ENCODE data around the gene GAS2.

The GAS2 gene

GRCh38 chr11:22656130-22656529 lies 10.3 kb upstream of the GAS2 start:
- no peak overlapping the region for H3K4me3 ChIP-seq (ENCODE audit: insufficient read depth in 1 of 2, low read depth in 1 of 2, low read length in 2 of 2)
- H3K4me1 ChIP-seq (ENCODE audit: control insufficient read depth, insufficient read depth, low read depth, low read length), result no peaks in the 10 kb centered on the region
- no peak overlapping the region for H2BK5ac ChIP-seq (ENCODE audit: low read depth, low read length, poor library complexity, severe bottlenecking)
- H4K8ac ChIP-seq (ENCODE audit: low read length), result no peak overlapping the region
- no peak overlapping the region for H2BK12ac ChIP-seq (ENCODE audit: low read length in 2 of 2)
- no peak overlapping the region for H3K9ac ChIP-seq (ENCODE audit: low read length)
- no peak overlapping the region for H3K14ac ChIP-seq (ENCODE audit: low read length in 2 of 2)
- H3K36me3 ChIP-seq (ENCODE audit: control insufficient read depth in 1 of 2, insufficient read depth in 2 of 2, low read depth in 1 of 2, low read length in 2 of 2), result no peaks in the 10 kb centered on the region
- no peak overlapping the region for H3K4me2 ChIP-seq (ENCODE audit: low read length, poor library complexity, severe bottlenecking)
- H4K91ac ChIP-seq (ENCODE audit: low read length), result no peak overlapping the region
- H3K27ac ChIP-seq (ENCODE audit: low read length, poor library complexity, severe bottlenecking), result no peak overlapping the region
- no peak overlapping the region for H2BK15ac ChIP-seq (ENCODE audit: low read depth, poor library complexity, severe bottlenecking)
- no peak overlapping the region for H3K18ac ChIP-seq (ENCODE audit: low read depth in 1 of 2, low read length in 2 of 2)
- DNase-seq, result no peak
- H3K79me1 ChIP-seq (replicated peaks; ENCODE audit: low read length, poor library complexity, severe bottlenecking), result no peaks in the 10 kb centered on the region
- no peak overlapping the region for H2BK120ac ChIP-seq (ENCODE audit: low read depth, low read length)
- no peak overlapping the region for H3K23ac ChIP-seq (ENCODE audit: low read length in 2 of 2)
- H2AFZ ChIP-seq (ENCODE audit: low read depth, low read length), result no peak overlapping the region
- no peaks in the 10 kb centered on the region for H3K9me3 ChIP-seq (ENCODE audit: control insufficient read depth, low read length)
- no peaks in the 10 kb centered on the region for H3K27me3 ChIP-seq (ENCODE audit: control insufficient read depth in 1 of 2, insufficient read depth in 1 of 2, low read length in 2 of 2)
- no peak overlapping the region for H3K4ac ChIP-seq (ENCODE audit: low read depth in 1 of 2, low read length in 2 of 2)
- H2AK5ac ChIP-seq (ENCODE audit: low read length, severe bottlenecking), result no peak overlapping the region

- H4K91ac ChIP-seq (ENCODE audit: low read length), result no peak overlapping the region
- WGBS, result no CpG with 5 or more reads among the region's 1 CpG
- DNase-seq, result no peak
- H2AFZ ChIP-seq (ENCODE audit: low read depth, low read length), result no peak overlapping the region
- H3K4me1 ChIP-seq (ENCODE audit: control insufficient read depth, insufficient read depth, low read depth, low read length), result no peaks in the 10 kb centered on the region
- H3K18ac ChIP-seq (ENCODE audit: low read depth in 1 of 2, low read length in 2 of 2), result no peak overlapping the region
- H2BK15ac ChIP-seq (ENCODE audit: low read depth, poor library complexity, severe bottlenecking), result peak overlapping the region; percentile 69
- no peaks in the 10 kb centered on the region for H3K27me3 ChIP-seq (ENCODE audit: control insufficient read depth in 1 of 2, insufficient read depth in 1 of 2, low read length in 2 of 2)
- no peak overlapping the region for H3K14ac ChIP-seq (ENCODE audit: low read length in 2 of 2)
- H2BK120ac ChIP-seq (ENCODE audit: low read depth, low read length), result no peak overlapping the region
- no peak overlapping the region for H2AK5ac ChIP-seq (ENCODE audit: low read length, severe bottlenecking)
- H3K27ac ChIP-seq (ENCODE audit: low read length, poor library complexity, severe bottlenecking), result no peak overlapping the region
- H3K9me3 ChIP-seq (ENCODE audit: control insufficient read depth, low read length), result no peaks in the 10 kb centered on the region
- H4K8ac ChIP-seq (ENCODE audit: low read length), result no peak overlapping the region
- no peak overlapping the region for H3K9ac ChIP-seq (ENCODE audit: low read length)
- H2BK12ac ChIP-seq (ENCODE audit: low read length in 2 of 2), result no peak overlapping the region
- H3K4ac ChIP-seq (ENCODE audit: low read depth in 1 of 2, low read length in 2 of 2), result no peak overlapping the region
- no peak overlapping the region for H3K4me3 ChIP-seq (ENCODE audit: insufficient read depth in 1 of 2, low read depth in 1 of 2, low read length in 2 of 2)
- H3K36me3 ChIP-seq (ENCODE audit: control insufficient read depth in 1 of 2, insufficient read depth in 2 of 2, low read depth in 1 of 2, low read length in 2 of 2), result no peaks in the 10 kb centered on the region
- H2BK5ac ChIP-seq (ENCODE audit: low read depth, low read length, poor library complexity, severe bottlenecking), result no peak overlapping the region
- H3K4me2 ChIP-seq (ENCODE audit: low read length, poor library complexity, severe bottlenecking), result no peak overlapping the region
- no peaks in the 10 kb centered on the region for H3K79me1 ChIP-seq (replicated peaks; ENCODE audit: low read length, poor library complexity, severe bottlenecking)
- no peak overlapping the region for H3K23ac ChIP-seq (ENCODE audit: low read length in 2 of 2)
These were observed 9.2 kb upstream of the GAS2 start for GRCh38 chr11:22657101-22657694.

GRCh38 chr11:22659783-22660182 lies 6.6 kb upstream of the GAS2 start:
- Histone ChIP-seq H2BK5ac (ENCODE audit: low read depth, low read length, poor library complexity, severe bottlenecking) (no peak overlapping the region), H3K4me2 (ENCODE audit: low read length, poor library complexity, severe bottlenecking) (no peak overlapping the region), H3K4me3 (ENCODE audit: insufficient read depth in 1 of 2, low read depth in 1 of 2, low read length in 2 of 2) (no peak overlapping the region), H3K27ac (ENCODE audit: low read length, poor library complexity, severe bottlenecking) (no peak overlapping the region), H3K79me1 (replicated peaks; ENCODE audit: low read length, poor library complexity, severe bottlenecking) (no peaks in the 10 kb centered on the region), H3K18ac (ENCODE audit: low read depth in 1 of 2, low read length in 2 of 2) (no peak overlapping the region), H4K91ac (ENCODE audit: low read length) (no peak overlapping the region), H4K8ac (ENCODE audit: low read length) (no peak overlapping the region), H2BK120ac (ENCODE audit: low read depth, low read length) (no peak overlapping the region), H3K4me1 (ENCODE audit: control insufficient read depth, insufficient read depth, low read depth, low read length) (no peaks in the 10 kb centered on the region), H2BK12ac (ENCODE audit: low read length in 2 of 2) (no peak overlapping the region), H2BK15ac (ENCODE audit: low read depth, poor library complexity, severe bottlenecking) (no peak overlapping the region), H2AFZ (ENCODE audit: low read depth, low read length) (no peak overlapping the region), H3K9me3 (ENCODE audit: control insufficient read depth, low read length) (no peaks in the 10 kb centered on the region), H3K14ac (ENCODE audit: low read length in 2 of 2) (no peak overlapping the region), H2AK5ac (ENCODE audit: low read length, severe bottlenecking) (no peak overlapping the region), H3K27me3 (ENCODE audit: control insufficient read depth in 1 of 2, insufficient read depth in 1 of 2, low read length in 2 of 2) (no peaks in the 10 kb centered on the region), H3K23ac (ENCODE audit: low read length in 2 of 2) (no peak overlapping the region), H3K4ac (ENCODE audit: low read depth in 1 of 2, low read length in 2 of 2) (no peak overlapping the region), H3K36me3 (ENCODE audit: control insufficient read depth in 1 of 2, insufficient read depth in 2 of 2, low read depth in 1 of 2, low read length in 2 of 2) (no peaks in the 10 kb centered on the region), H3K9ac (ENCODE audit: low read length) (no peak overlapping the region)
- DNase-seq, result no peak
- 99% methylated on average over 1 of the region's 1 CpG for WGBS

- DNase-seq, result peak; percentile 26
- Histone ChIP-seq H3K27me3 (ENCODE audit: control insufficient read depth in 1 of 2, insufficient read depth in 1 of 2, low read length in 2 of 2) (peaks cover 13 to 48% of the 10 kb centered on the region in 2 experiments), H3K79me1 (replicated peaks; ENCODE audit: low read length, poor library complexity, severe bottlenecking) (no peaks in the 10 kb centered on the region), H4K91ac (ENCODE audit: low read length) (no peak overlapping the region), H3K4me3 (ENCODE audit: insufficient read depth in 1 of 2, low read depth in 1 of 2, low read length in 2 of 2) (peak overlapping the region; percentile 52 to 78), H2BK12ac (ENCODE audit: low read length in 2 of 2) (no peak overlapping the region), H3K4me2 (ENCODE audit: low read length, poor library complexity, severe bottlenecking) (peak overlapping the region; percentile 92), H3K27ac (ENCODE audit: low read length, poor library complexity, severe bottlenecking) (no peak overlapping the region), H3K23ac (ENCODE audit: low read length in 2 of 2) (no peak overlapping the region), H2AK5ac (ENCODE audit: low read length, severe bottlenecking) (no peak overlapping the region), H2BK5ac (ENCODE audit: low read depth, low read length, poor library complexity, severe bottlenecking) (no peak overlapping the region), H3K9ac (ENCODE audit: low read length) (peak overlapping the region; percentile 50), H3K36me3 (ENCODE audit: control insufficient read depth in 1 of 2, insufficient read depth in 2 of 2, low read depth in 1 of 2, low read length in 2 of 2) (no peaks in the 10 kb centered on the region), H2AFZ (ENCODE audit: low read depth, low read length) (peak overlapping the region; percentile 42), H2BK15ac (ENCODE audit: low read depth, poor library complexity, severe bottlenecking) (no peak overlapping the region), H3K4ac (ENCODE audit: low read depth in 1 of 2, low read length in 2 of 2) (no peak overlapping the region), H4K8ac (ENCODE audit: low read length) (no peak overlapping the region), H2BK120ac (ENCODE audit: low read depth, low read length) (no peak overlapping the region), H3K4me1 (ENCODE audit: control insufficient read depth, insufficient read depth, low read depth, low read length) (no peaks in the 10 kb centered on the region), H3K18ac (ENCODE audit: low read depth in 1 of 2, low read length in 2 of 2) (no peak overlapping the region), H3K9me3 (ENCODE audit: control insufficient read depth, low read length) (no peaks in the 10 kb centered on the region), H3K14ac (ENCODE audit: low read length in 2 of 2) (no peak overlapping the region)
- 5% methylated on average over 39 of the region's 40 CpGs for WGBS
These were observed 453 bp downstream of the GAS2 start for GRCh38 chr11:22666688-22667439.

Measured in mesenchymal stem cell (in vitro differentiated cells and primary cell).